Measurements from ENCODE around the gene KRT38.

- TF ChIP-seq POLR2AphosphoS5 (IDR thresholded peaks at IDR 0.05; ENCODE audit: low read depth, low read length) (no peak), REST (IDR thresholded peaks at IDR 0.05; ENCODE audit: insufficient read depth in 1 of 2, low read depth in 2 of 2, low read length in 2 of 2) (no peak), TAF1 (IDR thresholded peaks at IDR 0.05; ENCODE audit: borderline replicate concordance, insufficient read depth, low read length) (no peak), FOXP2 (optimal IDR thresholded peaks at IDR 0.05; ENCODE audit: borderline replicate concordance, extremely low read depth, extremely low read length, insufficient read depth) (no peak), SIN3A (IDR thresholded peaks at IDR 0.05; ENCODE audit: borderline replicate concordance, insufficient read depth, low read length) (no peak)
Measured at GRCh38 chr17:41418116-41418860, 22.5 kb downstream of the KRT38 start.

Measured in PFSK-1 (cell line).